ENCODE measurements around the gene EMC1. TPM values are rescaled to one million over a fixed set of nuclear protein-coding genes. Genes with fewer than 3 reads are reported as not detected.

The EMC1 gene
- polyA plus RNA-seq, 1 donor from 2014 or later: 75.3 TPM

DNA sequence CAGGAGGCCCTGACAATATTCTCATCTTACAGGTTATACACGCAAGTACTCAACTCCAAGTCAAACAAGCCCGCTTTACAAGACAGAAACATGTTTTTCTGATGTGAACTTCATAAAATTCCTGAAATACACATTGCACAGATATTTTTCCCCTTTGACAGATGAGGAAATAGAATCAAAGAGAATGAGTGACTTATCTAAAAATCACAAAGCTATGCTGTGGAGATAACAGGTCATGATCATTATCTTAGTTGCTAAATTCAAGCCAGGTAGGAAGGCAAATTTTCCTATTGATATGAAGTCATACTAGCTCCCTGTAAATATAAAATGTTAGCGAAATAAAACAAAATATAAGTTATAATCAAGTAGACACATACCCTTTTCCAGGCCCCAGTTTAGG lies 59.5 kb downstream of the EMC1 start:
- no peaks in the 10 kb centered on the region for H3K79me2 ChIP-seq (replicated peaks; ENCODE audit: insufficient read depth, low read length)
- H3K4me2 ChIP-seq (ENCODE audit: low read length): no peak overlapping the region
- no peaks in the 10 kb centered on the region for H3K9me3 ChIP-seq (ENCODE audit: low read length)
- H3K4me3 ChIP-seq (ENCODE audit: low read length): no peak overlapping the region
- no peak overlapping the region for H2AFZ ChIP-seq (ENCODE audit: low read depth, low read length)
- H3K27ac ChIP-seq (ENCODE audit: low read length): no peak overlapping the region
- TF ChIP-seq, protein P1, sequence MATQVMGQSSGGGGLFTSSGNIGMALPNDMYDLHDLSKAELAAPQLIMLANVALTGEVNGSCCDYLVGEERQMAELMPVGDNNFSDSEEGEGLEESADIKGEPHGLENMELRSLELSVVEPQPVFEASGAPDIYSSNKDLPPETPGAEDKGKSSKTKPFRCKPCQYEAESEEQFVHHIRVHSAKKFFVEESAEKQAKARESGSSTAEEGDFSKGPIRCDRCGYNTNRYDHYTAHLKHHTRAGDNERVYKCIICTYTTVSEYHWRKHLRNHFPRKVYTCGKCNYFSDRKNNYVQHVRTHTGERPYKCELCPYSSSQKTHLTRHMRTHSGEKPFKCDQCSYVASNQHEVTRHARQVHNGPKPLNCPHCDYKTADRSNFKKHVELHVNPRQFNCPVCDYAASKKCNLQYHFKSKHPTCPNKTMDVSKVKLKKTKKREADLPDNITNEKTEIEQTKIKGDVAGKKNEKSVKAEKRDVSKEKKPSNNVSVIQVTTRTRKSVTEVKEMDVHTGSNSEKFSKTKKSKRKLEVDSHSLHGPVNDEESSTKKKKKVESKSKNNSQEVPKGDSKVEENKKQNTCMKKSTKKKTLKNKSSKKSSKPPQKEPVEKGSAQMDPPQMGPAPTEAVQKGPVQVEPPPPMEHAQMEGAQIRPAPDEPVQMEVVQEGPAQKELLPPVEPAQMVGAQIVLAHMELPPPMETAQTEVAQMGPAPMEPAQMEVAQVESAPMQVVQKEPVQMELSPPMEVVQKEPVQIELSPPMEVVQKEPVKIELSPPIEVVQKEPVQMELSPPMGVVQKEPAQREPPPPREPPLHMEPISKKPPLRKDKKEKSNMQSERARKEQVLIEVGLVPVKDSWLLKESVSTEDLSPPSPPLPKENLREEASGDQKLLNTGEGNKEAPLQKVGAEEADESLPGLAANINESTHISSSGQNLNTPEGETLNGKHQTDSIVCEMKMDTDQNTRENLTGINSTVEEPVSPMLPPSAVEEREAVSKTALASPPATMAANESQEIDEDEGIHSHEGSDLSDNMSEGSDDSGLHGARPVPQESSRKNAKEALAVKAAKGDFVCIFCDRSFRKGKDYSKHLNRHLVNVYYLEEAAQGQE (IDR thresholded peaks at IDR 0.05; ENCODE audit: borderline replicate concordance): no peak
- TF ChIP-seq POLR2AphosphoS5 (IDR thresholded peaks at IDR 0.05): no peak
- no peak for TF ChIP-seq EZH2 (IDR thresholded peaks at IDR 0.05; ENCODE audit: borderline replicate concordance, insufficient read depth, low read length, poor library complexity, severe bottlenecking)
- no peak for TF ChIP-seq TAF1 (IDR thresholded peaks at IDR 0.05; ENCODE audit: low read depth)
- TF ChIP-seq SMC3 (conservative IDR thresholded peaks at IDR 0.05; ENCODE audit: poor library complexity): no peak
- TF ChIP-seq MXI1 (conservative IDR thresholded peaks at IDR 0.05; ENCODE audit: poor library complexity, severe bottlenecking): no peak
- TF ChIP-seq EP300 (conservative IDR thresholded peaks at IDR 0.05; ENCODE audit: poor library complexity, severe bottlenecking): no peak
- no peak for TF ChIP-seq RAD21 (conservative IDR thresholded peaks at IDR 0.05)
- TF ChIP-seq, protein P2, sequence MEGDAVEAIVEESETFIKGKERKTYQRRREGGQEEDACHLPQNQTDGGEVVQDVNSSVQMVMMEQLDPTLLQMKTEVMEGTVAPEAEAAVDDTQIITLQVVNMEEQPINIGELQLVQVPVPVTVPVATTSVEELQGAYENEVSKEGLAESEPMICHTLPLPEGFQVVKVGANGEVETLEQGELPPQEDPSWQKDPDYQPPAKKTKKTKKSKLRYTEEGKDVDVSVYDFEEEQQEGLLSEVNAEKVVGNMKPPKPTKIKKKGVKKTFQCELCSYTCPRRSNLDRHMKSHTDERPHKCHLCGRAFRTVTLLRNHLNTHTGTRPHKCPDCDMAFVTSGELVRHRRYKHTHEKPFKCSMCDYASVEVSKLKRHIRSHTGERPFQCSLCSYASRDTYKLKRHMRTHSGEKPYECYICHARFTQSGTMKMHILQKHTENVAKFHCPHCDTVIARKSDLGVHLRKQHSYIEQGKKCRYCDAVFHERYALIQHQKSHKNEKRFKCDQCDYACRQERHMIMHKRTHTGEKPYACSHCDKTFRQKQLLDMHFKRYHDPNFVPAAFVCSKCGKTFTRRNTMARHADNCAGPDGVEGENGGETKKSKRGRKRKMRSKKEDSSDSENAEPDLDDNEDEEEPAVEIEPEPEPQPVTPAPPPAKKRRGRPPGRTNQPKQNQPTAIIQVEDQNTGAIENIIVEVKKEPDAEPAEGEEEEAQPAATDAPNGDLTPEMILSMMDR (IDR thresholded peaks at IDR 0.05; ENCODE audit: poor library complexity, severe bottlenecking): no peak
- no peaks in the 10 kb centered on the region for H3K27me3 ChIP-seq (ENCODE audit: insufficient read depth, low read depth, low read length)
- no peaks in the 10 kb centered on the region for H4K20me1 ChIP-seq (ENCODE audit: insufficient read depth)
- no peaks in the 10 kb centered on the region for H3F3A ChIP-seq (ENCODE audit: insufficient read depth, low read length, poor library complexity, severe bottlenecking)
- H3K36me3 ChIP-seq (ENCODE audit: insufficient read depth, low read length): peaks cover 8% of the 10 kb centered on the region
- no peaks in the 10 kb centered on the region for H3K9me2 ChIP-seq (ENCODE audit: insufficient read depth, low read length)
- H3K9ac ChIP-seq (ENCODE audit: low read length): no peak overlapping the region

DNA sequence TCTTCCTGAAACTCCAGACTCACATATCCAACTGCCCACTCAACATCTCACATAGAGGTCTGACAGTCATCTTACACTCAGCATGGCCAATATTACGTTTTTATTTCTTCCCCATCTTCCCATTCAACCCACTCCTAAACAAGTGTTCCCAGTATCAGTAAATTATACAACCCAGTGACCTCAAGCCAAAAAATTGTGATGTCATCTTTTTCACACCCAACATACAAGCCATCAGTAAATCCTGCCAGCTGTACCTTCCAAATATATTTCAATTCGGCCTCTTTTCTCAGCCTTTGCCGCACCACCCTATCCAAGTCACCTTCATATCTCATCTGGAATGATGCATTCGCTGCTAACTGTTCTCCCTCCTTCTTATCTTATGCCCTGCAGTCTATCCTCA lies 60.9 kb downstream of the EMC1 start:
- Histone ChIP-seq H3K9me3 (ENCODE audit: low read length) (no peaks in the 10 kb centered on the region), H4K20me1 (ENCODE audit: insufficient read depth) (no peaks in the 10 kb centered on the region), H3K9ac (ENCODE audit: low read length) (no peak overlapping the region), H3K27ac (ENCODE audit: low read length) (no peak overlapping the region), H3K27me3 (ENCODE audit: insufficient read depth, low read depth, low read length) (no peaks in the 10 kb centered on the region), H3K36me3 (ENCODE audit: insufficient read depth, low read length) (peaks cover 17% of the 10 kb centered on the region), H3F3A (ENCODE audit: insufficient read depth, low read length, poor library complexity, severe bottlenecking) (no peaks in the 10 kb centered on the region), H3K4me3 (ENCODE audit: low read length) (no peak overlapping the region), H3K4me2 (ENCODE audit: low read length) (no peak overlapping the region), H3K9me2 (ENCODE audit: insufficient read depth, low read length) (no peaks in the 10 kb centered on the region), H3K79me2 (replicated peaks; ENCODE audit: insufficient read depth, low read length) (no peaks in the 10 kb centered on the region), H2AFZ (ENCODE audit: low read depth, low read length) (no peak overlapping the region)
- TF ChIP-seq, protein P2 (IDR thresholded peaks at IDR 0.05; ENCODE audit: poor library complexity, severe bottlenecking): no peak
- no peak for TF ChIP-seq EZH2 (IDR thresholded peaks at IDR 0.05; ENCODE audit: borderline replicate concordance, insufficient read depth, low read length, poor library complexity, severe bottlenecking)
- TF ChIP-seq SMC3 (conservative IDR thresholded peaks at IDR 0.05; ENCODE audit: poor library complexity): no peak
- no peak for TF ChIP-seq POLR2AphosphoS5 (IDR thresholded peaks at IDR 0.05)
- no peak for TF ChIP-seq EP300 (conservative IDR thresholded peaks at IDR 0.05; ENCODE audit: poor library complexity, severe bottlenecking)
- TF ChIP-seq RAD21 (conservative IDR thresholded peaks at IDR 0.05): no peak
- no peak for TF ChIP-seq MXI1 (conservative IDR thresholded peaks at IDR 0.05; ENCODE audit: poor library complexity, severe bottlenecking)
- TF ChIP-seq, protein P1 (IDR thresholded peaks at IDR 0.05; ENCODE audit: borderline replicate concordance): no peak

Measured in neural cell (in vitro differentiated cells).